Nephron progenitor cell (in vitro differentiated cells): ENCODE data around the gene NSD2.
"Not testable (repeated sequence)": the region's sequence is repeated elsewhere in the genome, so short reads cannot be mapped to it uniquely, and the experiment has no call there.

Source experiments
- DNase-seq: peaks from one replicate; pipeline ENCODE4 v3.0.0; 2021
- H3K27ac Mint-ChIP-seq: 2 replicates; pipeline ENCODE4 v1.8.0; 2021; ENCODE audit warnings: mild to moderate bottlenecking, moderate library complexity, mixed read lengths
- H3K27me3 Mint-ChIP-seq: 2 replicates; pipeline ENCODE4 v1.8.0; 2021; ENCODE audit warnings: mild to moderate bottlenecking, low read depth, mixed read lengths; ENCODE audit not compliant: poor library complexity
- H3K36me3 Mint-ChIP-seq: 2 replicates; pipeline ENCODE4 v1.8.0; 2021; ENCODE audit warnings: low read depth, mixed read lengths
- H3K4me1 Mint-ChIP-seq: 2 replicates; pipeline ENCODE4 v1.8.0; 2021; ENCODE audit warnings: mixed read lengths
- H3K4me3 Mint-ChIP-seq: 2 replicates; pipeline ENCODE4 v1.8.0; 2021; ENCODE audit warnings: mild to moderate bottlenecking, moderate library complexity, mixed read lengths
- H3K9me3 Mint-ChIP-seq: 2 replicates; pipeline ENCODE4 v1.8.0; 2021; ENCODE audit warnings: mild to moderate bottlenecking, moderate library complexity, mixed read lengths
- TF ChIP-seq, protein P1 (sequence below): fragments of 200-600 bp; sonication (generic); IDR thresholded peaks from 2 replicates; pipeline ENCODE4 v1.5.0; 2021; ENCODE audit warnings: antibody characterized with exemption

The NSD2 gene

DNA sequence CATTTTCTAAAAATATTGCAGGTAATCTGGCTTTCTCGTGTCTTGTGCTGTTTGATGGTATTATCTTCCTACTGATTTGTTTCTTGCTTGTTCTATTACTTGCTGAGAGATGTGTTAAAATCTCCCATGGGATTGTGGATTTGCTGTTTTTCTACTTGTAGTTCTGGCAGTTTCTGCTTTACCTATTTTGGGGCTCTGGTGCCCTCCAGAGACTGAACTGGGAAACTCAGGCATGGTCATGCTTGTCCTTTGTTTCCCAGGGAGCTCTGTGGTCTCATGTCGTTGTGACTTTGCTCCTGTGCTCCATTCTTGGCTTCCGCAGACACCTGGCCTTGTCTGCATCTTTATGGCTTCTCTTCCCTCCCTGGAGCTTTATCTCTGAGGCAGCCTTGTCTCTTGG is 39.5 kb downstream of the NSD2 start:
- peak; percentile 50 for DNase-seq
- no peaks in the 10 kb centered on the region for H3K27me3 Mint-ChIP-seq
- H3K4me3 Mint-ChIP-seq = no peak overlapping the region

DNA sequence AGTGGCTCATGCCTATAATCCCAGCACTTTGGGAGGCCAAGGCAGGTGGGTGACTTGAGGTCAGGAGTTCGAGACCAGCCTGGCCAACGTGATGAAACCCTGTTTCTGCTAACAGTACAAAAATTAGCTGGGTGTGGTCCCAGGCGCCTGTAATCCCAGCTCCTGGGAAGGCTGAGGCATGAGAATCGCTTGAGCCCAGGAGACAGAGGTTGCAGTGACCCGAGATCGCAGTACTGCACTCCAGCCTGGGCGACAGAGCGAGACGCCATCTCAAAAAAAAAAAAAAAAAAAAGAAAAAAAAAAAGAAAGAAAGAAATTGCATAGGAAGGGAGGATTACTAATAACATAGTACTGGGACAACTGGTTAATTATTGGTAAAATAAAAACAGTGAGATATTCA is 40.1 kb downstream of the NSD2 start:
- H3K36me3 Mint-ChIP-seq = peaks cover 69% of the 10 kb centered on the region
- peaks cover 18% of the 10 kb centered on the region for H3K4me1 Mint-ChIP-seq
- not testable (repeated sequence) for H3K4me3 Mint-ChIP-seq, H3K27me3 Mint-ChIP-seq, H3K9me3 Mint-ChIP-seq, H3K27ac Mint-ChIP-seq, DNase-seq

More for the DNA sequence above, 39.5 kb downstream of the NSD2 start:
- TF ChIP-seq, protein P1, sequence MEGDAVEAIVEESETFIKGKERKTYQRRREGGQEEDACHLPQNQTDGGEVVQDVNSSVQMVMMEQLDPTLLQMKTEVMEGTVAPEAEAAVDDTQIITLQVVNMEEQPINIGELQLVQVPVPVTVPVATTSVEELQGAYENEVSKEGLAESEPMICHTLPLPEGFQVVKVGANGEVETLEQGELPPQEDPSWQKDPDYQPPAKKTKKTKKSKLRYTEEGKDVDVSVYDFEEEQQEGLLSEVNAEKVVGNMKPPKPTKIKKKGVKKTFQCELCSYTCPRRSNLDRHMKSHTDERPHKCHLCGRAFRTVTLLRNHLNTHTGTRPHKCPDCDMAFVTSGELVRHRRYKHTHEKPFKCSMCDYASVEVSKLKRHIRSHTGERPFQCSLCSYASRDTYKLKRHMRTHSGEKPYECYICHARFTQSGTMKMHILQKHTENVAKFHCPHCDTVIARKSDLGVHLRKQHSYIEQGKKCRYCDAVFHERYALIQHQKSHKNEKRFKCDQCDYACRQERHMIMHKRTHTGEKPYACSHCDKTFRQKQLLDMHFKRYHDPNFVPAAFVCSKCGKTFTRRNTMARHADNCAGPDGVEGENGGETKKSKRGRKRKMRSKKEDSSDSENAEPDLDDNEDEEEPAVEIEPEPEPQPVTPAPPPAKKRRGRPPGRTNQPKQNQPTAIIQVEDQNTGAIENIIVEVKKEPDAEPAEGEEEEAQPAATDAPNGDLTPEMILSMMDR = peak; percentile 62
- peaks cover 70% of the 10 kb centered on the region for H3K36me3 Mint-ChIP-seq
- H3K4me1 Mint-ChIP-seq = peaks cover 18% of the 10 kb centered on the region
- H3K27ac Mint-ChIP-seq = peak overlapping the region; percentile 26
- H3K9me3 Mint-ChIP-seq = no peaks in the 10 kb centered on the region

DNA sequence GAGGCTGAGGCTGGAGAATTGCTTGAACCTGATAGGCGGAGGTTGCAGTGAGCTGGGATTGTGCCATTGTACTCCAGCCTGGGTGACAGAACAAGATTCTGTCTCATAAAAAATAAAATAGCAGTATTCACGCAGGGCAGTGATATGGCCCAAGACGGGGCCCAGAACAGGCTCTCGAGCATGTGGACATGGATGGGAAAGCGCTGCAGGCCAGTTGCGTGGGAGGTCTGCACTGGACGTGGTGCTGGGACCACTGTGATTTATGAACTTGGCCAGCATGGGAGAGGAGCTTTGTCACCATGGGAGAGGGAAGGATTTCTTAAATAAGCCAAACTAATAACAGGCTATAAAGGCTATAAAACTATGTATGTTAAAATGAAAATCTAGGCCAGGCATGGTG is 51.6 kb downstream of the NSD2 start:
- no peaks in the 10 kb centered on the region for H3K9me3 Mint-ChIP-seq
- H3K27ac Mint-ChIP-seq = no peak overlapping the region
- H3K36me3 Mint-ChIP-seq = peaks cover 71% of the 10 kb centered on the region
- DNase-seq = no peak
- no peaks in the 10 kb centered on the region for H3K27me3 Mint-ChIP-seq
- no peak overlapping the region for H3K4me3 Mint-ChIP-seq
- TF ChIP-seq, protein P1 = no peak
- H3K4me1 Mint-ChIP-seq = peaks cover 11% of the 10 kb centered on the region

DNA sequence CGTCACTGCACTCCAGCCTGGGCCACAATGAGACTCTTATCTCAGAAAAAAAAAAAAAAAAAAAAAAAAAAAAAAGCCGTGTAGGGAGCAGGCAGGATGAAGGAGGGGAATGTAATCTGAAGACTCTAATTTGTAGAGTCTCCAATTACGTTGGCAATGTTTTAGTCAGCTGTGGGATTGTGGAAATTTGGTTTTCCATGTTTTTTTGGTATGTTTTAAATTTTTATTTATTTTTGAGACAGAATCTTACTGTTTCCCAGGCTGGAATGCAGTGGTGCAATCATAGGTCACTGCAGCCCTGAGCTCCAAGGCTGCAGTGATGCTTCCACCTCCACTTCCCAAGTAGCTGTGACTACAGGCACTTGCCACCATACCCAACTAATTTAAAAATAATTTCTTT is 56.5 kb downstream of the NSD2 start:
- TF ChIP-seq, protein P1 = no peak
- Mint-ChIP-seq H3K27me3 (peaks cover 2% of the 10 kb centered on the region), H3K9me3 (no peaks in the 10 kb centered on the region), H3K36me3 (peaks cover 62% of the 10 kb centered on the region), H3K4me3 (no peak overlapping the region), H3K4me1 (peaks cover 10% of the 10 kb centered on the region), H3K27ac (no peak overlapping the region)
- no peak for DNase-seq

DNA sequence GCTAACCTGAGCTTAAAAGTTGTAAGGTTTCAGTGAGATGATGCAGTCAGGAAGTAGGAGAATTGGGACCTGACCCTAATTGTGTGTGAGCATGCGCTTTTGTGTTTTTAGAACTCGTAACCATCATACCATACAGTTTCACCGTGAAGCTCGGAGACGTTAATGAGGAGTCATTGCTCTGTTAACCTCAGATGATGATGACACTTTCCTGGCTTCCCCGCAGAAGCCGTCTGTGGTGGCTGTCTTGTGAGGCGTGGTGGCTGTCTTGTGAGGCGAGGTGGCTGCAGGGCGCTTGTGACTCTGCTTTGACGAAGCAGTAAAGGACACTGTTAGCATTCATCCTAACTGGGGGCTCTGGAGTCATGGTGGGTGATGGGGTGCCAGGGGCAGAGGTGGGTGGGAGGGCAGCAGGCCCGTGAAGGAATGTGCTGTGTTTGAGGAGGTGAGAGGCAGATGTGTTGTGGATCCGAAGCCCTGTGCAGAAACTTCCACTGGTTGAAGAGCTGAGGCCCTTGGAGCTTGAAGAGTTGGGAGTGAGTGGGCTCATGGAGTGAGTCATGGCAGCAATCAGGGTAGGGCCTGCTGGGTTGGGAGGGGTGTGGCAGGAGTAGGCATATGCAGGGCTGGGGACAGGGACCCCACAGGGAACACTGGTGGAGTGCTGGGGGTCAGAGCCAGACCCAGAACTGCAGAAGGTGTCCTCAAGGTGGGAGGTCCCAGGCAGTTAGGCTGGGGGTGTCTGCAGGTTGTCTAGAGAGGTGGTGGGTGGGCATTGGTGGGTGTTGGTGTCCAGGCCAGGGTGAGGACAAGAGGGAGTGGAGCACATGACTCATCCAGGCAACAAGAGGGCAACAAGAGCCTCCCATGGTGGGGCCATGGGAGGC is 57.4 kb downstream of the NSD2 start:
- H3K27ac Mint-ChIP-seq = peak overlapping the region; percentile 79

DNA sequence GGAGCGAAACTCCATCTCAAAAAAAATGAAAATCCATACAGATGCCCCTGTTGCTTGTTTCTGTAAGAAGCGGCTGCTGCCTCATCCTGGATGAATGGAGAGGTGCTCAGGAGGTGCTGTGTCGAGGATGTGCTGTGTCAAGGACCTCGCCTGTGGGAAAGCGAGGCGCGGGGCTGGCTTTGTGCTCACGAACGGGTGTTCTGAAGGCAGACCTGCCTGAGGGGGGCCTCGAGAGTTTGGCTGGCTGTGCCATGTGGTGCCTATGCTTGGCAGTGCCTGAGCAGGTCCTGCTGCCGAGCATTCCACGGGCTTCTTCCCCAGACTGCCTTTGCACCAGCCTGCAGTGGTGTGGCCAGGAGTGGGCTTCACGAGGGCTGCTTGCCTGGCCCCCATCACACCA is 61.5 kb downstream of the NSD2 start:
- no peak for DNase-seq
- peaks cover 3% of the 10 kb centered on the region for H3K4me1 Mint-ChIP-seq
- peaks cover 43% of the 10 kb centered on the region for H3K36me3 Mint-ChIP-seq
- peaks cover 2% of the 10 kb centered on the region for H3K27me3 Mint-ChIP-seq
- TF ChIP-seq, protein P1 = no peak
- no peak overlapping the region for H3K27ac Mint-ChIP-seq
- H3K4me3 Mint-ChIP-seq = no peak overlapping the region
- no peaks in the 10 kb centered on the region for H3K9me3 Mint-ChIP-seq

More for the DNA sequence above, 57.4 kb downstream of the NSD2 start:
- Mint-ChIP-seq H3K4me3 (no peak overlapping the region), H3K4me1 (peaks cover 5% of the 10 kb centered on the region), H3K36me3 (peaks cover 55% of the 10 kb centered on the region), H3K9me3 (no peaks in the 10 kb centered on the region), H3K27me3 (peaks cover 2% of the 10 kb centered on the region)
- TF ChIP-seq, protein P1 = no peak
- DNase-seq = no peak
